ENCODE results near the gene DPYSL4.

DPYSL4 gene

GRCh38 chr10:132184816-132185593, 1.7 kb upstream of the DPYSL4 start:
- no peak for TF ChIP-seq POLR2A (IDR thresholded peaks at IDR 0.05; ENCODE audit: low read depth, low read length)
- no peak for DNase-seq (ENCODE audit: insufficient read length, low spot score)
- no peak for FAIRE-seq

- DNase-seq (ENCODE audit: insufficient read length, low spot score) (no peak), FAIRE-seq (no peak)
- no peak for TF ChIP-seq POLR2A (IDR thresholded peaks at IDR 0.05; ENCODE audit: low read depth, low read length)
Observed at GRCh38 chr10:132185601-132186487, 904 bp upstream of the DPYSL4 start.

GRCh38 chr10:132187430-132188138, 836 bp downstream of the DPYSL4 start:
- no peak for TF ChIP-seq POLR2A (IDR thresholded peaks at IDR 0.05; ENCODE audit: low read depth, low read length)
- DNase-seq (ENCODE audit: insufficient read length, low spot score): no peak
- FAIRE-seq: no peak

GRCh38 chr10:132188331-132188730, 1.6 kb downstream of the DPYSL4 start:
- TF ChIP-seq POLR2A (IDR thresholded peaks at IDR 0.05; ENCODE audit: low read depth, low read length): no peak
- DNase-seq (ENCODE audit: insufficient read length, low spot score) (no peak), FAIRE-seq (no peak)

GRCh38 chr10:132189016-132189415, 2.3 kb downstream of the DPYSL4 start:
- TF ChIP-seq POLR2A (IDR thresholded peaks at IDR 0.05; ENCODE audit: low read depth, low read length): no peak
- FAIRE-seq (no peak), DNase-seq (ENCODE audit: insufficient read length, low spot score) (no peak)

- FAIRE-seq: no peak
- no peak for TF ChIP-seq POLR2A (IDR thresholded peaks at IDR 0.05; ENCODE audit: low read depth, low read length)
Observed at GRCh38 chr10:132189810-132190422, 3.2 kb downstream of the DPYSL4 start.

GRCh38 chr10:132192076-132192975, 5.6 kb downstream of the DPYSL4 start:
- FAIRE-seq (no peak), DNase-seq (ENCODE audit: insufficient read length, low spot score) (no peak)
- TF ChIP-seq POLR2A (IDR thresholded peaks at IDR 0.05; ENCODE audit: low read depth, low read length): no peak

More at GRCh38 chr10:132189810-132190422, 3.2 kb downstream of the DPYSL4 start:
- DNase-seq (ENCODE audit: insufficient read length, low spot score): no peak

- DNase-seq (ENCODE audit: insufficient read length, low spot score): no peak
- no peak for FAIRE-seq
- TF ChIP-seq POLR2A (IDR thresholded peaks at IDR 0.05; ENCODE audit: low read depth, low read length): no peak
Observed at GRCh38 chr10:132192991-132193665, 6.4 kb downstream of the DPYSL4 start.

- TF ChIP-seq POLR2A (IDR thresholded peaks at IDR 0.05; ENCODE audit: low read depth, low read length): no peak
- FAIRE-seq: no peak
- DNase-seq (ENCODE audit: insufficient read length, low spot score): no peak
Observed at GRCh38 chr10:132193907-132194552, 7.3 kb downstream of the DPYSL4 start.

- DNase-seq (ENCODE audit: insufficient read length, low spot score) (no peak), FAIRE-seq (no peak)
- TF ChIP-seq POLR2A (IDR thresholded peaks at IDR 0.05; ENCODE audit: low read depth, low read length): no peak
Observed at GRCh38 chr10:132194726-132195125, 8.0 kb downstream of the DPYSL4 start.

- FAIRE-seq: no peak
- no peak for TF ChIP-seq POLR2A (IDR thresholded peaks at IDR 0.05; ENCODE audit: low read depth, low read length)
- DNase-seq (ENCODE audit: insufficient read length, low spot score): no peak
Observed at GRCh38 chr10:132195366-132196075, 8.8 kb downstream of the DPYSL4 start.

All from H54 (cell line).